Stomach (tissue), 9 donors: ENCODE data around the gene LMOD1. TPM values are rescaled to one million over a fixed set of nuclear protein-coding genes. Genes with fewer than 3 reads are reported as not detected.

ENCODE experiments used
- DNase-seq, 2 donors: peaks; one replicate each; pipeline versions ENCODE4 v3.0.0 to v3.0.0-alpha.2; 2013 to 2019
- H3K27ac ChIP-seq, 5 donors: fragments of 200-600 bp in 4 of 5; sonication (generic) in 4 of 5; one replicate each; pipeline ENCODE4 v1.5.1; 2013 to 2019; ENCODE audit warnings: mild to moderate bottlenecking in 1 of 5, moderate library complexity in 1 of 5
- H3K27me3 ChIP-seq, 3 donors: fragments of 200-600 bp; sonication (generic); one replicate each; pipeline ENCODE4 v1.5.1; 2017 to 2019; ENCODE audit warnings: mixed run types in 1 of 3
- H3K36me3 ChIP-seq, 4 donors: fragments of 200-600 bp; sonication (generic); 1 replicate in 3 of 4; 2 replicates in 1 of 4; pipeline ENCODE4 v1.5.1; 2016 to 2019
- H3K4me1 ChIP-seq, 4 donors: fragments of 200-600 bp; sonication (generic); one replicate each; pipeline ENCODE4 v1.5.1; 2016 to 2019
- H3K4me3 ChIP-seq, 4 donors: fragments of 200-600 bp; sonication (generic) in 3 of 4; one replicate each; pipeline ENCODE4 v1.5.1; 2016 to 2019; ENCODE audit warnings: mild to moderate bottlenecking in 1 of 4
- H3K9me3 ChIP-seq, 4 donors: fragments of 200-600 bp; sonication (generic); one replicate each; pipeline ENCODE4 v1.5.1; 2016 to 2019
- EP300 ChIP-seq: sonication (generic); formaldehyde crosslinking; IDR thresholded peaks from one replicate; pipeline ENCODE4 v1.6.1; 2017; ENCODE audit warnings: antibody characterized with exemption
- POLR2A ChIP-seq, 4 donors: fragments of 450-650 bp; IDR thresholded peaks; one replicate each; pipeline ENCODE4 v1.6.1; 2016; ENCODE audit warnings: antibody characterized with exemption in 4 of 4, control low read depth in 2 of 4, mild to moderate bottlenecking in 1 of 4, moderate library complexity in 1 of 4
- POLR2AphosphoS5 ChIP-seq, 3 donors: sonication (generic); formaldehyde crosslinking; IDR thresholded peaks; one replicate each; pipeline ENCODE4 v1.6.1; 2016; ENCODE audit warnings: antibody characterized with exemption in 3 of 3
- WGBS, 5 donors: extraction: QIAGEN DNeasy Blood & Tissue Kit in 3 of 5; methylation state at CpG; one replicate each; pipeline versions ENCODE4 v1.1.5 to v1.1.7; 2013 to 2018; 5-methylcytosine and 5-hydroxymethylcytosine counted together
- intact Hi-C: fragments of 100-400 bp; cut with DNase I; formaldehyde crosslinking; loops from one replicate; pipeline ENCODE4 v1.15.1; 2023; ENCODE audit warnings: low total_unique reads
- polyA plus RNA-seq, 3 donors: library from polyadenylated mRNA; stranded (reverse); fragments of 200-250 nt; gene quantifications; one replicate each; pipeline ENCODE4 v1.2.3, GENCODE V29; 2013
- total RNA-seq, 5 donors: library from RNA; depleted of rRNA; stranded (reverse); fragments of >200 nt; gene quantifications; one replicate each; pipeline versions ENCODE4 v1.1.0 to v1.2.3, GENCODE V29; 2014 to 2016
- TF ChIP-seq, protein P1 (sequence below), 7 experiments: fragments of 450-650 bp in 4 of 7; fragments of 200-600 bp in 3 of 7; sonication (generic) in 3 of 7; IDR thresholded peaks; one replicate each; pipeline ENCODE4 v1.5.1; 2016 to 2019; ENCODE audit warnings: antibody characterized with exemption in 7 of 7, control low read depth in 2 of 7, mild to moderate bottlenecking in 1 of 7
- donor health status: healthy with polysubstance abuse.
- donor health status: Bipolar disorder and iron deficiency.
- donor health status: healthy.

LMOD1 gene
- total and polyA plus RNA-seq, 8 donors: 19.6 to 420 (median 91.7) TPM

DNA sequence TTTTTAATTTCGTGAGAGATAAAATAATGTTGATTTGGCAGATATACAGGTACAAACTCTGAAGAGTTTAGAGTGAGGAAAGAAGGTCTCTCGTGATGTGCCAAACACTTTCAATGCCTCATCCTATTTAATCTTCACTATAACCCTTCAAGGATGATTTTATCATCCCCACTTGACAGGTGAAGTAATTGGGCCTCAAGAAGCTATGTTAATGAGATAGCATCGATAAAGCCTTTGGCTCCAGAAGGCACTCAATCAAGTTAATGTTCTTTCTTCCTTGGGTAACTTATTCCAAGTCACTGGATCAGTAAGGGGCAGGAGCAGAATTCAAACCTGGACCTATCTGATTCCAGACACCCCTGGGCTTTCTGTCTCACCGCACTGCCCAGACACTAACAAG is 7.2 kb downstream of the LMOD1 start:
- H3K27ac ChIP-seq: peak overlapping the region in 4 of 5 donors; percentile 59 to 91 (median 78)
- peaks cover 0 to 7% (median 3%) of the 10 kb centered on the region in 3 donors for H3K27me3 ChIP-seq
- peaks cover 0 to 43% (median 13%) of the 10 kb centered on the region in 4 donors for H3K4me1 ChIP-seq
- WGBS, 5 donors: 45 to 56% (median 47%) methylated on average over 4 of the region's 4 CpGs
- intact Hi-C loops: no loop called here
- no peak for DNase-seq
- H3K36me3 ChIP-seq: peaks cover 0 to 11% (median 0%) of the 10 kb centered on the region in 4 donors
- H3K4me3 ChIP-seq: peak overlapping the region in 3 of 4 donors; percentile 19 to 62 (median 50)
- TF ChIP-seq, protein P1, sequence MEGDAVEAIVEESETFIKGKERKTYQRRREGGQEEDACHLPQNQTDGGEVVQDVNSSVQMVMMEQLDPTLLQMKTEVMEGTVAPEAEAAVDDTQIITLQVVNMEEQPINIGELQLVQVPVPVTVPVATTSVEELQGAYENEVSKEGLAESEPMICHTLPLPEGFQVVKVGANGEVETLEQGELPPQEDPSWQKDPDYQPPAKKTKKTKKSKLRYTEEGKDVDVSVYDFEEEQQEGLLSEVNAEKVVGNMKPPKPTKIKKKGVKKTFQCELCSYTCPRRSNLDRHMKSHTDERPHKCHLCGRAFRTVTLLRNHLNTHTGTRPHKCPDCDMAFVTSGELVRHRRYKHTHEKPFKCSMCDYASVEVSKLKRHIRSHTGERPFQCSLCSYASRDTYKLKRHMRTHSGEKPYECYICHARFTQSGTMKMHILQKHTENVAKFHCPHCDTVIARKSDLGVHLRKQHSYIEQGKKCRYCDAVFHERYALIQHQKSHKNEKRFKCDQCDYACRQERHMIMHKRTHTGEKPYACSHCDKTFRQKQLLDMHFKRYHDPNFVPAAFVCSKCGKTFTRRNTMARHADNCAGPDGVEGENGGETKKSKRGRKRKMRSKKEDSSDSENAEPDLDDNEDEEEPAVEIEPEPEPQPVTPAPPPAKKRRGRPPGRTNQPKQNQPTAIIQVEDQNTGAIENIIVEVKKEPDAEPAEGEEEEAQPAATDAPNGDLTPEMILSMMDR (IDR thresholded peaks at IDR 0.05): no peak
- TF ChIP-seq EP300 (no peak), POLR2A (IDR thresholded peaks at IDR 0.05) (no peak), POLR2AphosphoS5 (IDR thresholded peaks at IDR 0.05) (no peak)
- no peaks in the 10 kb centered on the region for H3K9me3 ChIP-seq

DNA sequence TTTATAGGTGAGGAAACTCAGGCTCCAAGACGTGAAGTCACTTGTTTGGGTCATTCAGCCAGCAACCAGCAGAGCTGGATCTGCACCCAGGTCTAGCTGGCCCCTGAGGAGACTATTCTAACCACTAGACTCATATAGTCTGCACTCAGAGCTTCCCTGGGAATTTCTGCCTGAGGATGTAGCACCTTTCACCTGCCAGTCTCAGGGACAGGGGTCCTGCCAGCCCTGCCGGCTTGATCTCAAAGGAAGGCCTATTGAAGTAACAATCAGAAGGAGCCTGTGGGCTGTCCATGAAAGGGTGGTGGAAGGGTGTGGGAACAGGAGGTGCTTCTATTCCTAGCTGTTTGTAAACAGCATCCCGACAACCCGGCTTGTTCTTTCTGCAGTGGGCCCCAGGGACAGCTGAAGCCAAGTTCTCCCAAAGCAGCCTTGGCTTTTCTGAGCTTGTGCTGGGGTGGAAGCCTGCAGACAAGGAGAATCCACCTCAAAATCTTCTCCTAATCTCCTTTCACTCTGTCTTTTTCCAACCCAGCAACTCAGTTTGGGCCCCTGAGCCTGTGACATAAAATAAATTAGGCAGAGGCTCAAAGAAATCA is 7.8 kb downstream of the LMOD1 start:
- Histone ChIP-seq H3K27ac (peak overlapping the region; percentile 23 to 91 (median 72)), H3K9me3 (no peaks in the 10 kb centered on the region), H3K27me3 (peaks cover 0 to 3% (median under 1%) of the 10 kb centered on the region in 3 donors), H3K36me3 (peaks cover 0 to 4% (median 0%) of the 10 kb centered on the region in 4 donors), H3K4me3 (peak overlapping the region in 3 of 4 donors; percentile 26 to 62 (median 50)), H3K4me1 (peaks cover 0 to 48% (median 15%) of the 10 kb centered on the region in 4 donors)
- intact Hi-C loops: no loop called here
- 40 to 57% (median 53%) methylated on average over 4 of the region's 4 CpGs for WGBS, 5 donors
- TF ChIP-seq, protein P1 (IDR thresholded peaks at IDR 0.05): no peak
- no peak for TF ChIP-seq POLR2AphosphoS5 (IDR thresholded peaks at IDR 0.05)
- no peak for TF ChIP-seq EP300
- TF ChIP-seq POLR2A (IDR thresholded peaks at IDR 0.05): no peak
- DNase-seq: no peak

DNA sequence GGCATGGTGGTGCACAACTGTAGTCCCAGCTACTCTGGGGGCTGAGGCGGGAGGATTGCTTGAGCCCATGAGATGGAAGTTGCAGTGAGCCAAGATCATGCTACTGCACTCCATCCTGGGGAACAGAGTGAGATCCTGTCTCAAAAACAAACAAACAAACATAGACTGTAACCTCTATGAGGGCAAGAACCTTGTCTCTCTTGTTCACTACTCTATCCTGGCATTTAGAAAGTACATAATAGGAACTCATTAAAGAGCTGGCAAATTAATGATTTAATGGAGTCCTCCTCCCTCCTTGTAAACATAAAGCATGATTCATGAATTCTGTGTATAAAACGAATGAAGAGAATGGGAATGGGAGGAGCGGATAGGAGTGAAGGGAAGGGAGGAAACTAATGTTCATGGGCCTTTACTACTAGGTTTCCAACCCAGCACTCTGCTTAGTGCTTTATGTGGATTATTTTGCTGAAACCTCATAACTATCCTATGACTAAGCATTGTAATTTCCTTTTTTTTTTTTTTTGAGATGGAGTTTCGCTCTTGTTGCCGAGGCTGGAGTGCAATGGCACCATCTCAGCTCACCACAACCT is 8.6 kb downstream of the LMOD1 start:
- no peak for DNase-seq
- H3K36me3 ChIP-seq: no peaks in the 10 kb centered on the region
- WGBS, 5 donors: 47 to 72% (median 62%) methylated on average over 5 of the region's 5 CpGs
- peaks cover 0 to 48% (median 15%) of the 10 kb centered on the region in 4 donors for H3K4me1 ChIP-seq
- H3K9me3 ChIP-seq: no peaks in the 10 kb centered on the region
- peak overlapping the region; percentile 23 to 91 (median 72) for H3K27ac ChIP-seq
- H3K27me3 ChIP-seq: no peaks in the 10 kb centered on the region
- H3K4me3 ChIP-seq: no peak overlapping the region
- intact Hi-C loops: no loop called here
- TF ChIP-seq, protein P1 (IDR thresholded peaks at IDR 0.05): no peak
- TF ChIP-seq POLR2A (IDR thresholded peaks at IDR 0.05) (no peak), POLR2AphosphoS5 (IDR thresholded peaks at IDR 0.05) (peak in 2 of 3 donors; percentile 30 to 70)

DNA sequence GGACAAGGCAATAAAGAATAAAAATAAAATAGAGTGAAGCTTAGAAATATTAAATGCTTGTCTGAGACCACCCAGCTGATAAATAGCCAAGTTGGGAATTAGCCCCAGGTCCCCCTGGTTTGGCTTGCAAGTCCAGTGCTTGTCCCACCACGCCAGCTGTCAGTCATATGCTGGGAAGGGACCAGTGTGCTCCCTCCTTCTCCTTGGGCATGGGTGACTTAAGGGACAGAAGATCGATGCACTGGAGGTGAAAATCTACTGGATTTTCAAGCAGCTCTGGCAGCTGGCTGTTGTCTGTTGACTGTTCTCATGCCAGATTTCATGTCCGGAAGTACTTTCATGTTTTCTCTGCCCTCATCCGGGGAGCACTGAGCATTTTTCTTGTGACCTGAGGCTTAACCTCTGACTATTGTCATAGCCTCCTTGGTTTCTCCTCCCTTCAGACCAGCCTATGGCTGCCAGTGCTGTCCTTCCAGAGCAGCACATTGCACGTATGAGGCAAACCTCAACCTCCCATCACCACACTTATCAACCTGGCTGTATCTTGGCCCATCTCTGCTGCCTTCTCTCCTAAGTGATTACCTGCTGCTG is 12.4 kb downstream of the LMOD1 start:
- 27 to 37% (median 31%) methylated on average over 5 of the region's 5 CpGs for WGBS, 5 donors
- Histone ChIP-seq H3K36me3 (peaks cover 0 to 18% (median 1%) of the 10 kb centered on the region in 4 donors), H3K27ac (peak overlapping the region in 3 of 5 donors; percentile 49 to 91 (median 57)), H3K4me3 (no peak overlapping the region), H3K27me3 (no peaks in the 10 kb centered on the region), H3K9me3 (no peaks in the 10 kb centered on the region), H3K4me1 (peaks cover 0 to 51% (median 13%) of the 10 kb centered on the region in 4 donors)
- intact Hi-C loops: no loop called here
- DNase-seq: no peak
- TF ChIP-seq POLR2AphosphoS5 (IDR thresholded peaks at IDR 0.05): peak in 1 of 3 donors; percentile 15
- TF ChIP-seq, protein P1 (IDR thresholded peaks at IDR 0.05): no peak
